ENCODE data around the gene MXI1.
"Not testable (repeated sequence)": the region's sequence is repeated elsewhere in the genome, so short reads cannot be mapped to it uniquely, and the experiment has no call there.

Gene MXI1

GRCh38 chr10:110313674-110314073 is 106.3 kb downstream of the MXI1 start:
- no peak for DNase-seq (ENCODE audit: low read depth in 3 of 3)

GRCh38 chr10:110317866-110318850 is 110.8 kb downstream of the MXI1 start:
- no peak for DNase-seq (ENCODE audit: low read depth in 3 of 3)

- no peak for DNase-seq (ENCODE audit: low read depth in 3 of 3)
These were observed 114.6 kb downstream of the MXI1 start for GRCh38 chr10:110321869-110322620.

GRCh38 chr10:110323503-110323902 is 116.1 kb downstream of the MXI1 start:
- DNase-seq (ENCODE audit: low read depth in 3 of 3) = no peak

GRCh38 chr10:110324201-110324804 is 116.9 kb downstream of the MXI1 start:
- no peak for DNase-seq (ENCODE audit: low read depth in 3 of 3)

GRCh38 chr10:110324805-110325280 is 117.4 kb downstream of the MXI1 start:
- no peak for DNase-seq (ENCODE audit: low read depth in 3 of 3)

- no peak for DNase-seq (ENCODE audit: low read depth in 3 of 3)
These were observed 119.1 kb downstream of the MXI1 start for GRCh38 chr10:110326351-110327032.

GRCh38 chr10:110327262-110327914 is 120.0 kb downstream of the MXI1 start:
- no peak for DNase-seq (ENCODE audit: low read depth in 3 of 3)

GRCh38 chr10:110330675-110331074 is 123.3 kb downstream of the MXI1 start:
- no peak for DNase-seq (ENCODE audit: low read depth in 3 of 3)

- not testable (repeated sequence) for DNase-seq (ENCODE audit: low read depth in 3 of 3)
These were observed 123.9 kb downstream of the MXI1 start for GRCh38 chr10:110331226-110331795.

- DNase-seq (ENCODE audit: low read depth in 3 of 3) = no peak
These were observed 126.8 kb downstream of the MXI1 start for GRCh38 chr10:110334061-110334656.

- no peak for DNase-seq (ENCODE audit: low read depth in 3 of 3)
These were observed 128.1 kb downstream of the MXI1 start for GRCh38 chr10:110335314-110336064.

- no peak for DNase-seq (ENCODE audit: low read depth in 3 of 3)
These were observed 128.8 kb downstream of the MXI1 start for GRCh38 chr10:110336111-110336721.
